ENCODE measurements around the gene FGD4.

FGD4 gene

GRCh38 chr12:32407795-32408194 is 8.4 kb downstream of the FGD4 start:
- DNase-seq (ENCODE audit: low spot score): no peak

- no peak for DNase-seq (ENCODE audit: low spot score)
Measured at GRCh38 chr12:32413412-32413811, 14.1 kb downstream of the FGD4 start.

GRCh38 chr12:32418221-32418620 is 18.9 kb downstream of the FGD4 start:
- no peak for DNase-seq (ENCODE audit: low spot score)

- no peak for DNase-seq (ENCODE audit: low spot score)
Measured at GRCh38 chr12:32418903-32419519, 19.7 kb downstream of the FGD4 start.

- DNase-seq (ENCODE audit: low spot score): no peak
Measured at GRCh38 chr12:32419520-32419960, 20.2 kb downstream of the FGD4 start.

GRCh38 chr12:32420356-32420755 is 21.0 kb downstream of the FGD4 start:
- DNase-seq (ENCODE audit: low spot score): no peak

GRCh38 chr12:32423559-32423958 is 24.2 kb downstream of the FGD4 start:
- DNase-seq (ENCODE audit: low spot score): no peak

GRCh38 chr12:32431025-32431424 is 31.7 kb downstream of the FGD4 start:
- DNase-seq (ENCODE audit: low spot score): no peak

- DNase-seq (ENCODE audit: low spot score): no peak
Measured at GRCh38 chr12:32435921-32436705, 36.8 kb downstream of the FGD4 start.

- DNase-seq (ENCODE audit: low spot score): no peak
Measured at GRCh38 chr12:32437095-32437515, 37.7 kb downstream of the FGD4 start.

GRCh38 chr12:32440120-32440865 is 40.9 kb downstream of the FGD4 start:
- DNase-seq (ENCODE audit: low spot score): no peak

GRCh38 chr12:32443491-32443890 is 44.1 kb downstream of the FGD4 start:
- DNase-seq (ENCODE audit: low spot score): no peak

GRCh38 chr12:32444895-32445294 is 45.5 kb downstream of the FGD4 start:
- no peak for DNase-seq (ENCODE audit: low spot score)

- DNase-seq (ENCODE audit: low spot score): no peak
Measured at GRCh38 chr12:32445356-32445755, 46.0 kb downstream of the FGD4 start.

GRCh38 chr12:32446316-32447119 is 47.2 kb downstream of the FGD4 start:
- no peak for DNase-seq (ENCODE audit: low spot score)

- no peak for DNase-seq (ENCODE audit: low spot score)
Measured at GRCh38 chr12:32448586-32448985, 49.2 kb downstream of the FGD4 start.

- no peak for DNase-seq (ENCODE audit: low spot score)
Measured at GRCh38 chr12:32450363-32450762, 51.0 kb downstream of the FGD4 start.

GRCh38 chr12:32450768-32451167 is 51.4 kb downstream of the FGD4 start:
- DNase-seq (ENCODE audit: low spot score): no peak

- DNase-seq (ENCODE audit: low spot score): no peak
Measured at GRCh38 chr12:32451816-32452215, 52.5 kb downstream of the FGD4 start.

- no peak for DNase-seq (ENCODE audit: low spot score)
Measured at GRCh38 chr12:32454075-32454474, 54.7 kb downstream of the FGD4 start.

GRCh38 chr12:32454866-32455265 is 55.5 kb downstream of the FGD4 start:
- DNase-seq (ENCODE audit: low spot score): no peak

- DNase-seq (ENCODE audit: low spot score): peak; percentile 80
Measured at GRCh38 chr12:32455607-32456071, 56.3 kb downstream of the FGD4 start.

Data from globus pallidus (tissue), 1 donor.